SH-SY5Y (cell line): ENCODE results near the gene CXCL6.

Experiments used
- GATA2 ChIP-seq: IDR thresholded peaks from 2 replicates; pipeline ENCODE4 v1.6.1; 2011; ENCODE audit warnings: mild to moderate bottlenecking, low read depth, low read length
- GATA3 ChIP-seq: IDR thresholded peaks from 2 replicates; pipeline ENCODE4 v1.6.1; 2011; ENCODE audit warnings: low read depth, mild to moderate bottlenecking, low read length, moderate library complexity

GRCh38 chr4:73821325-73821724, 15.2 kb upstream of the CXCL6 start:
- TF ChIP-seq GATA2 (no peak), GATA3 (no peak)
